ENCODE data around the gene RUBCNL.

- TF ChIP-seq, protein P1, sequence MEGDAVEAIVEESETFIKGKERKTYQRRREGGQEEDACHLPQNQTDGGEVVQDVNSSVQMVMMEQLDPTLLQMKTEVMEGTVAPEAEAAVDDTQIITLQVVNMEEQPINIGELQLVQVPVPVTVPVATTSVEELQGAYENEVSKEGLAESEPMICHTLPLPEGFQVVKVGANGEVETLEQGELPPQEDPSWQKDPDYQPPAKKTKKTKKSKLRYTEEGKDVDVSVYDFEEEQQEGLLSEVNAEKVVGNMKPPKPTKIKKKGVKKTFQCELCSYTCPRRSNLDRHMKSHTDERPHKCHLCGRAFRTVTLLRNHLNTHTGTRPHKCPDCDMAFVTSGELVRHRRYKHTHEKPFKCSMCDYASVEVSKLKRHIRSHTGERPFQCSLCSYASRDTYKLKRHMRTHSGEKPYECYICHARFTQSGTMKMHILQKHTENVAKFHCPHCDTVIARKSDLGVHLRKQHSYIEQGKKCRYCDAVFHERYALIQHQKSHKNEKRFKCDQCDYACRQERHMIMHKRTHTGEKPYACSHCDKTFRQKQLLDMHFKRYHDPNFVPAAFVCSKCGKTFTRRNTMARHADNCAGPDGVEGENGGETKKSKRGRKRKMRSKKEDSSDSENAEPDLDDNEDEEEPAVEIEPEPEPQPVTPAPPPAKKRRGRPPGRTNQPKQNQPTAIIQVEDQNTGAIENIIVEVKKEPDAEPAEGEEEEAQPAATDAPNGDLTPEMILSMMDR (conservative IDR thresholded peaks at IDR 0.05; ENCODE audit: low read depth, low read length) = no peak
- TF ChIP-seq EZH2 (IDR thresholded peaks at IDR 0.05; ENCODE audit: low read length, unreplicated experiment) (no peak), EZH2phosphoT487 (IDR thresholded peaks at IDR 0.05; ENCODE audit: borderline replicate concordance, low read length) (no peak)
These were observed 49.4 kb downstream of the RUBCNL start for GRCh38 chr13:46337700-46338099.

Data from PC-3 (cell line).